ENCODE data around the gene SLC25A12. TPM values are rescaled to one million over a fixed set of nuclear protein-coding genes. Genes with fewer than 3 reads are reported as not detected.

The SLC25A12 gene
- total and polyA plus RNA-seq, 2 donors (not counting 3 experiments of a cell fraction or from before 2014, with no cell fraction given) = 13.6 to 17.1 TPM

DNA sequence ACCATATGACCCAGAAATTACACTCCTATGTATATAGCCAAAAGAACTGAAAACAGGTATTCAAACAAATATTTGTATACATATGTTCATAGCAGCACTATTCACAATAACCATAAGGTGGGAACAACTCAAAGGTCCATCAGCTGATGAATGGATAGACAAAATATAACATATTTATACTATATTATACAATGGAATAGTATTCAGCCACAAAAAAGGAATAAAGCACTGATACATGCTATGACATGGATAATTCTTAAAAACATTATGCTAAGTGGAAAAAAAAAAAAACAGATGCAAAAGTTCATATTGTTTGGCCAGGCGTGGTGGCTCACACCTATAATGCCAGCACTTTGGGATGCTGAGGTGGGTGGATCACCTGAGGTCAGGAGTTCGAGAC lies 52.0 kb downstream of the SLC25A12 start:
- H3K9me3 ChIP-seq (replicated peaks; ENCODE audit: control insufficient read depth, insufficient read depth, low read length) = no peaks in the 10 kb centered on the region
- no peak overlapping the region for H3K4me2 ChIP-seq (ENCODE audit: insufficient read depth, low read length)
- no TSS peak for BruUV-seq (replicated peaks)
- no peaks in the 10 kb centered on the region for H4K20me1 ChIP-seq (replicated peaks; ENCODE audit: control insufficient read depth, extremely low read depth, insufficient read depth, low read length)
- H3K4me1 ChIP-seq (ENCODE audit: control insufficient read depth, extremely low read depth, insufficient read depth, low read length) = no peaks in the 10 kb centered on the region
- no peaks in the 10 kb centered on the region for H3K79me2 ChIP-seq (ENCODE audit: control insufficient read depth, insufficient read depth, low read length)
- dilution Hi-C loops (cut with MboI; ENCODE audit: extremely low pct_ligation_motif_present, low sequenced_read_pairs) (no loop called here), intact Hi-C loops (cut with micrococcal nuclease) (no loop called here)
- ChIA-PET POLR2A (no interaction called here), CTCF (no interaction called here)
- H3K36me3 ChIP-seq (ENCODE audit: control insufficient read depth in 2 of 2, extremely low read depth in 1 of 2, insufficient read depth in 2 of 2, low read length in 2 of 2) = peaks cover 0 to 3% of the 10 kb centered on the region in 2 experiments
- H2AFZ ChIP-seq (ENCODE audit: low read depth, low read length) = no peak overlapping the region
- no peak for FAIRE-seq
- no peak overlapping the region for H3K27ac ChIP-seq (ENCODE audit: insufficient read depth, low read depth, low read length)
- H3K4me3 ChIP-seq (replicated peaks in 1 of 3; ENCODE audit: insufficient read depth in 1 of 3, low read depth in 1 of 3, low read length in 3 of 3) = no peak overlapping the region
- H3K27me3 ChIP-seq (ENCODE audit: control insufficient read depth in 2 of 2, insufficient read depth in 2 of 2, low read length in 2 of 2) = no peaks in the 10 kb centered on the region
- no peak for DNase-seq (ENCODE audit: low read depth, low spot score)
- no peak overlapping the region for H3K9ac ChIP-seq (replicated peaks; ENCODE audit: extremely low read depth, insufficient read depth, low read length)
- H3K9me1 ChIP-seq (replicated peaks; ENCODE audit: control insufficient read depth, extremely low read depth, insufficient read depth, low read length) = no peaks in the 10 kb centered on the region
- TF ChIP-seq GATA2 (IDR thresholded peaks at IDR 0.05; ENCODE audit: insufficient read depth, insufficient read length, low read depth, low read length) (no peak), FOS (IDR thresholded peaks at IDR 0.05; ENCODE audit: borderline replicate concordance, insufficient read depth, low read length) (no peak), POLR2A (IDR thresholded peaks at IDR 0.05; ENCODE audit: low read depth, low read length) (no peak), MYC (IDR thresholded peaks at IDR 0.05; ENCODE audit: low read depth, low read length) (no peak), JUN (IDR thresholded peaks at IDR 0.05; ENCODE audit: borderline replicate concordance, insufficient read depth, insufficient read length, low read depth) (no peak), POLR2AphosphoS5 (IDR thresholded peaks at IDR 0.05; ENCODE audit: insufficient read depth, low read depth, low read length) (no peak), EZH2 (IDR thresholded peaks at IDR 0.05; ENCODE audit: borderline replicate concordance, low read depth, low read length, severe bottlenecking) (no peak)
- TF ChIP-seq, protein P1, sequence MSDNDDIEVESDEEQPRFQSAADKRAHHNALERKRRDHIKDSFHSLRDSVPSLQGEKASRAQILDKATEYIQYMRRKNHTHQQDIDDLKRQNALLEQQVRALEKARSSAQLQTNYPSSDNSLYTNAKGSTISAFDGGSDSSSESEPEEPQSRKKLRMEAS (IDR thresholded peaks at IDR 0.05; ENCODE audit: insufficient read depth, insufficient read length) = no peak
- TF ChIP-seq, protein P2, sequence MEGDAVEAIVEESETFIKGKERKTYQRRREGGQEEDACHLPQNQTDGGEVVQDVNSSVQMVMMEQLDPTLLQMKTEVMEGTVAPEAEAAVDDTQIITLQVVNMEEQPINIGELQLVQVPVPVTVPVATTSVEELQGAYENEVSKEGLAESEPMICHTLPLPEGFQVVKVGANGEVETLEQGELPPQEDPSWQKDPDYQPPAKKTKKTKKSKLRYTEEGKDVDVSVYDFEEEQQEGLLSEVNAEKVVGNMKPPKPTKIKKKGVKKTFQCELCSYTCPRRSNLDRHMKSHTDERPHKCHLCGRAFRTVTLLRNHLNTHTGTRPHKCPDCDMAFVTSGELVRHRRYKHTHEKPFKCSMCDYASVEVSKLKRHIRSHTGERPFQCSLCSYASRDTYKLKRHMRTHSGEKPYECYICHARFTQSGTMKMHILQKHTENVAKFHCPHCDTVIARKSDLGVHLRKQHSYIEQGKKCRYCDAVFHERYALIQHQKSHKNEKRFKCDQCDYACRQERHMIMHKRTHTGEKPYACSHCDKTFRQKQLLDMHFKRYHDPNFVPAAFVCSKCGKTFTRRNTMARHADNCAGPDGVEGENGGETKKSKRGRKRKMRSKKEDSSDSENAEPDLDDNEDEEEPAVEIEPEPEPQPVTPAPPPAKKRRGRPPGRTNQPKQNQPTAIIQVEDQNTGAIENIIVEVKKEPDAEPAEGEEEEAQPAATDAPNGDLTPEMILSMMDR (IDR thresholded peaks at IDR 0.05; ENCODE audit: extremely low read depth in 1 of 2, insufficient read depth in 1 of 2, low read depth in 1 of 2, low read length in 2 of 2) = no peak
